Neural cell (in vitro differentiated cells): ENCODE results near the gene GRIN1. TPM values are rescaled to one million over a fixed set of nuclear protein-coding genes. Genes with fewer than 3 reads are reported as not detected.

ENCODE experiments used
- H2AFZ ChIP-seq: fragments of 200-600, 300-800 bp; sonication (generic), shearing (Covaris generic); 2 replicates; pipeline ENCODE4 v1.6.0; 2014; ENCODE audit warnings: low read depth, mild to moderate bottlenecking, antibody characterized with exemption, low read length, moderate library complexity
- H3F3A ChIP-seq: fragments of 200-600 bp; shearing (Covaris generic); 2 replicates; pipeline ENCODE4 v1.6.1; 2016; ENCODE audit warnings: mild to moderate bottlenecking, moderate library complexity, mixed read lengths, antibody characterized with exemption, low read length; ENCODE audit not compliant: insufficient read depth, poor library complexity, severe bottlenecking
- H3K27ac ChIP-seq: fragments of 200-600, 300-800 bp; sonication (generic), shearing (Covaris generic); 2 replicates; pipeline ENCODE4 v1.5.1; 2014; ENCODE audit warnings: mild to moderate bottlenecking, low read length, moderate library complexity
- H3K27me3 ChIP-seq: fragments of 300-800, 200-600 bp; sonication (generic), shearing (Covaris generic); 2 replicates; pipeline ENCODE4 v1.6.0; 2014; ENCODE audit warnings: mild to moderate bottlenecking, low read depth, low read length, moderate library complexity; ENCODE audit not compliant: insufficient read depth
- H3K36me3 ChIP-seq: fragments of 300-800, 200-600 bp; sonication (generic), shearing (Covaris generic); 2 replicates; pipeline ENCODE4 v1.5.1; 2014; ENCODE audit warnings: mild to moderate bottlenecking, antibody characterized with exemption, low read length, moderate library complexity; ENCODE audit not compliant: insufficient read depth
- H3K4me2 ChIP-seq: fragments of 300-800, 200-600 bp; sonication (generic), shearing (Covaris generic); 2 replicates; pipeline ENCODE4 v1.6.0; 2014; ENCODE audit warnings: mild to moderate bottlenecking, low read length
- H3K4me3 ChIP-seq: fragments of 300-800, 200-600 bp; sonication (generic), shearing (Covaris generic); 2 replicates; pipeline ENCODE4 v1.5.1; 2014; ENCODE audit warnings: mild to moderate bottlenecking, low read length, moderate library complexity
- H3K79me2 ChIP-seq: fragments of 200-600 bp; shearing (Covaris generic); replicated peaks from 2 replicates; pipeline ENCODE4 v1.6.0; 2014; ENCODE audit warnings: mild to moderate bottlenecking, low read length, moderate library complexity; ENCODE audit not compliant: insufficient read depth
- H3K9ac ChIP-seq: fragments of 300-800, 200-600 bp; sonication (generic), shearing (Covaris generic); 2 replicates; pipeline ENCODE4 v1.6.1; 2016; ENCODE audit warnings: mild to moderate bottlenecking, low read length, mixed read lengths
- H3K9me2 ChIP-seq: fragments of 200-600 bp; shearing (Covaris generic); 2 replicates; pipeline ENCODE4 v1.6.1; 2016; ENCODE audit warnings: mild to moderate bottlenecking, low read length, mixed read lengths; ENCODE audit not compliant: insufficient read depth
- H3K9me3 ChIP-seq: fragments of 200-600, 300-800 bp; sonication (generic), shearing (Covaris generic); 2 replicates; pipeline ENCODE4 v1.6.1; 2016; ENCODE audit warnings: mild to moderate bottlenecking, mixed run types, low read length, moderate library complexity, mixed read lengths
- H4K20me1 ChIP-seq: fragments of 200-600 bp; shearing (Covaris generic); 2 replicates; pipeline ENCODE4 v1.6.1; 2016; ENCODE audit warnings: mild to moderate bottlenecking, mixed run types; ENCODE audit not compliant: insufficient read depth
- CTCF ChIP-seq: fragments of 450-650 bp; IDR thresholded peaks from 2 replicates; pipeline ENCODE4 v1.5.1; 2014; ENCODE audit warnings: antibody characterized with exemption, mild to moderate bottlenecking, moderate library complexity; ENCODE audit not compliant: poor library complexity, severe bottlenecking
- EP300 ChIP-seq: fragments of 450-650 bp; conservative IDR thresholded peaks from 2 replicates; pipeline ENCODE4 v1.6.1; 2014; ENCODE audit warnings: antibody characterized with exemption, mild to moderate bottlenecking, moderate library complexity; ENCODE audit not compliant: poor library complexity, severe bottlenecking
- EZH2 ChIP-seq: fragments of 200-600, 300-800 bp; shearing (Covaris generic), sonication (generic); IDR thresholded peaks from 2 replicates; pipeline ENCODE4 v1.6.1; 2014; ENCODE audit warnings: antibody characterized with exemption, low read length, borderline replicate concordance, mild to moderate bottlenecking; ENCODE audit not compliant: insufficient read depth, poor library complexity, severe bottlenecking
- MXI1 ChIP-seq: fragments of 450-650 bp; conservative IDR thresholded peaks from 2 replicates; pipeline ENCODE4 v1.6.1; 2014; ENCODE audit warnings: antibody characterized with exemption, mild to moderate bottlenecking; ENCODE audit not compliant: poor library complexity, severe bottlenecking
- POLR2AphosphoS5 ChIP-seq: IDR thresholded peaks from 2 replicates; pipeline ENCODE4 v1.6.1; 2012
- RAD21 ChIP-seq: fragments of 450-650 bp; conservative IDR thresholded peaks from 2 replicates; pipeline ENCODE4 v1.6.1; 2014; ENCODE audit warnings: antibody characterized with exemption, mild to moderate bottlenecking, moderate library complexity
- REST ChIP-seq: IDR thresholded peaks from 2 replicates; pipeline ENCODE4 v1.6.1; 2012; ENCODE audit warnings: borderline replicate concordance
- SMC3 ChIP-seq: fragments of 450-650 bp; conservative IDR thresholded peaks from 2 replicates; pipeline ENCODE4 v1.6.1; 2014; ENCODE audit warnings: antibody characterized with exemption, mild to moderate bottlenecking, moderate library complexity; ENCODE audit not compliant: poor library complexity
- TAF1 ChIP-seq: IDR thresholded peaks from 2 replicates; pipeline ENCODE4 v1.6.1; 2012; ENCODE audit warnings: low read depth
- polyA plus RNA-seq: library from polyadenylated mRNA; depleted of rRNA; stranded (reverse); fragments of >200 nt; gene quantifications from 2 replicates; pipeline ENCODE4 v1.2.3, GENCODE V29; 2014

Gene GRIN1
- polyA plus RNA-seq, 1 donor from 2014 or later = 0.58 TPM

- Histone ChIP-seq H3K79me2 (peaks cover 27% of the 10 kb centered on the region), H2AFZ (peak overlapping the region; percentile 51), H4K20me1 (no peaks in the 10 kb centered on the region), H3K4me3 (peak overlapping the region; percentile 86), H3K27me3 (no peaks in the 10 kb centered on the region), H3K9ac (peak overlapping the region; percentile 70), H3K27ac (peak overlapping the region; percentile 49), H3K36me3 (no peaks in the 10 kb centered on the region), H3K4me2 (peak overlapping the region; percentile 96), H3F3A (no peaks in the 10 kb centered on the region), H3K9me3 (no peaks in the 10 kb centered on the region), H3K9me2 (no peaks in the 10 kb centered on the region)
- no peak for TF ChIP-seq POLR2AphosphoS5
- no peak for TF ChIP-seq REST
- TF ChIP-seq RAD21 = no peak
- no peak for TF ChIP-seq TAF1
- no peak for TF ChIP-seq CTCF
- no peak for TF ChIP-seq EZH2
- TF ChIP-seq SMC3 = no peak
- no peak for TF ChIP-seq MXI1
- TF ChIP-seq EP300 = no peak
Observed at GRCh38 chr9:137201205-137201868, 62.4 kb downstream of the GRIN1 start.

GRCh38 chr9:137202966-137203365 lies 64.0 kb downstream of the GRIN1 start:
- peaks cover 31% of the 10 kb centered on the region for H3K79me2 ChIP-seq
- H3K9me3 ChIP-seq = no peaks in the 10 kb centered on the region
- H3F3A ChIP-seq = no peaks in the 10 kb centered on the region
- TF ChIP-seq CTCF = no peak
- H3K4me2 ChIP-seq = no peak overlapping the region
- H3K27me3 ChIP-seq = no peaks in the 10 kb centered on the region
- no peak overlapping the region for H3K4me3 ChIP-seq
- H2AFZ ChIP-seq = no peak overlapping the region
- no peaks in the 10 kb centered on the region for H3K9me2 ChIP-seq
- no peak overlapping the region for H3K9ac ChIP-seq
- no peaks in the 10 kb centered on the region for H3K36me3 ChIP-seq
- H4K20me1 ChIP-seq = no peaks in the 10 kb centered on the region
- no peak overlapping the region for H3K27ac ChIP-seq
